ENCODE measurements around the gene TTC12. TPM values are rescaled to one million over a fixed set of nuclear protein-coding genes. Genes with fewer than 3 reads are reported as not detected.

The TTC12 gene
- total RNA-seq, 2 donors from 2014 or later = 19.5 to 26.7 TPM

DNA sequence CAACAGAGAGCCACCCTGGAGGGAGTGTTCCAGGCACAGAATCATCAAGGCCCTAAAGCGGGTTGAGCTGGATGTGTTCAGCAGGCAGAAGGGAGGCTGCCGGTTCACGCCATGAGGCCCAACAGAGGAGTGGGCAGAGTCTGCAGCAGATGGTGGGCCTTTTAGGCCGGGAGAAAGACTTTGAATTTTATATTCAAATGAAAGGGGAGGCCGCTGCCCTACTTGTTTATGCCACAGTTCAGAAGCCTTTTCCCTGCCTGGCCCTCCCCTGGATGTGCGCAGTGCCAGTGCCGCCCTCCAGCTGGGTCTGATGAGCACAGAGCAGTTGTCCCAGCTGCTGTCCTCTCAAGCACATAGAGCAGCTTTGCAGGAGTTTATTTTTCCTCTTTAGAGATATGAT lies 46.9 kb upstream of the TTC12 start:
- TF ChIP-seq, protein P1, sequence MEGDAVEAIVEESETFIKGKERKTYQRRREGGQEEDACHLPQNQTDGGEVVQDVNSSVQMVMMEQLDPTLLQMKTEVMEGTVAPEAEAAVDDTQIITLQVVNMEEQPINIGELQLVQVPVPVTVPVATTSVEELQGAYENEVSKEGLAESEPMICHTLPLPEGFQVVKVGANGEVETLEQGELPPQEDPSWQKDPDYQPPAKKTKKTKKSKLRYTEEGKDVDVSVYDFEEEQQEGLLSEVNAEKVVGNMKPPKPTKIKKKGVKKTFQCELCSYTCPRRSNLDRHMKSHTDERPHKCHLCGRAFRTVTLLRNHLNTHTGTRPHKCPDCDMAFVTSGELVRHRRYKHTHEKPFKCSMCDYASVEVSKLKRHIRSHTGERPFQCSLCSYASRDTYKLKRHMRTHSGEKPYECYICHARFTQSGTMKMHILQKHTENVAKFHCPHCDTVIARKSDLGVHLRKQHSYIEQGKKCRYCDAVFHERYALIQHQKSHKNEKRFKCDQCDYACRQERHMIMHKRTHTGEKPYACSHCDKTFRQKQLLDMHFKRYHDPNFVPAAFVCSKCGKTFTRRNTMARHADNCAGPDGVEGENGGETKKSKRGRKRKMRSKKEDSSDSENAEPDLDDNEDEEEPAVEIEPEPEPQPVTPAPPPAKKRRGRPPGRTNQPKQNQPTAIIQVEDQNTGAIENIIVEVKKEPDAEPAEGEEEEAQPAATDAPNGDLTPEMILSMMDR (conservative IDR thresholded peaks at IDR 0.05) = no peak
- WGBS, 2 experiments (ENCODE audit: insufficient coverage in 1 of 2, insufficient read length in 1 of 2) = 87 to 93% methylated on average over 7 of the region's 7 CpGs
- no peak overlapping the region for H3K4me3 Mint-ChIP-seq

DNA sequence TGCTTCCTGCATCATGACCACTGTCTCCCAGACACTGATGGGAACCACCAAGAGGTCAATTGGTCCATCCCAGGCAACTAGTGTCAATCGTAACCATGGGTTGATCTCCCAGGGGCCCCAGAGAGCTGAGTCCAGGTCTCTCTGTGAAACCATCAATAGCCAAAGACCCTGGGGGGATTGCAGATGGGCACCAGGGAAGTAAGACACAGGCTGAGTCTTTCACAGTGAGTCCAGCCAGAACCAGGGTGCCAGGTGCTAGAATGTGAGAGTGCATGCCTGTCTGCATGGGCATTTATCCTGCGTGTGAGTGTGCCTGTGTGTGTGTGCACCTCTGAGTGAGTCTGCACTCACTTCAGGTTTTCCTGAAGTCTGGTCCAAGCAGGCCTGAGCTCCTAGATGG lies 45.3 kb upstream of the TTC12 start:
- no peak overlapping the region for H3K27ac ChIP-seq (ENCODE audit: low read depth, low read length)
- 86 to 93% methylated on average over 1 to 2 of the region's 2 CpGs for WGBS, 2 experiments (ENCODE audit: insufficient coverage in 1 of 2, insufficient read length in 1 of 2)
- Mint-ChIP-seq H3K9me3 (no peaks in the 10 kb centered on the region), H3K27ac (no peak overlapping the region), H3K4me1 (peaks cover 20% of the 10 kb centered on the region), H3K27me3 (ENCODE audit: insufficient read depth) (peaks cover 17% of the 10 kb centered on the region), H3K4me3 (no peak overlapping the region), H3K36me3 (ENCODE audit: low read depth) (no peaks in the 10 kb centered on the region)
- peaks cover 7% of the 10 kb centered on the region for H3K4me1 ChIP-seq (ENCODE audit: control insufficient read depth, insufficient read depth, low read length)
- no peaks in the 10 kb centered on the region for H3K9me3 ChIP-seq (ENCODE audit: control insufficient read depth, low read length)
- H3K9ac ChIP-seq (ENCODE audit: extremely low read depth, low read length, poor library complexity, severe bottlenecking) = no peak overlapping the region
- H3K36me3 ChIP-seq (ENCODE audit: control insufficient read depth, insufficient read depth, low read length) = no peaks in the 10 kb centered on the region
- DNase-seq = no peak
- no peak overlapping the region for H3K4me3 ChIP-seq (ENCODE audit: low read length)
- TF ChIP-seq, protein P1 (conservative IDR thresholded peaks at IDR 0.05) = no peak
- no peaks in the 10 kb centered on the region for H3K27me3 ChIP-seq (ENCODE audit: control insufficient read depth, insufficient read depth, low read length, poor library complexity, severe bottlenecking)

More for the DNA sequence above, 46.9 kb upstream of the TTC12 start:
- Mint-ChIP-seq H3K27ac (no peak overlapping the region), H3K27me3 (ENCODE audit: insufficient read depth) (peaks cover 17% of the 10 kb centered on the region), H3K9me3 (no peaks in the 10 kb centered on the region), H3K4me1 (peaks cover 10% of the 10 kb centered on the region), H3K36me3 (ENCODE audit: low read depth) (no peaks in the 10 kb centered on the region)
- no peaks in the 10 kb centered on the region for H3K27me3 ChIP-seq (ENCODE audit: control insufficient read depth, insufficient read depth, low read length, poor library complexity, severe bottlenecking)
- no peaks in the 10 kb centered on the region for H3K9me3 ChIP-seq (ENCODE audit: control insufficient read depth, low read length)
- H3K4me3 ChIP-seq (ENCODE audit: low read length) = no peak overlapping the region
- no peak overlapping the region for H3K27ac ChIP-seq (ENCODE audit: low read depth, low read length)
- H3K4me1 ChIP-seq (ENCODE audit: control insufficient read depth, insufficient read depth, low read length) = no peaks in the 10 kb centered on the region
- no peaks in the 10 kb centered on the region for H3K36me3 ChIP-seq (ENCODE audit: control insufficient read depth, insufficient read depth, low read length)
- no peak overlapping the region for H3K9ac ChIP-seq (ENCODE audit: extremely low read depth, low read length, poor library complexity, severe bottlenecking)
- no peak for DNase-seq

DNA sequence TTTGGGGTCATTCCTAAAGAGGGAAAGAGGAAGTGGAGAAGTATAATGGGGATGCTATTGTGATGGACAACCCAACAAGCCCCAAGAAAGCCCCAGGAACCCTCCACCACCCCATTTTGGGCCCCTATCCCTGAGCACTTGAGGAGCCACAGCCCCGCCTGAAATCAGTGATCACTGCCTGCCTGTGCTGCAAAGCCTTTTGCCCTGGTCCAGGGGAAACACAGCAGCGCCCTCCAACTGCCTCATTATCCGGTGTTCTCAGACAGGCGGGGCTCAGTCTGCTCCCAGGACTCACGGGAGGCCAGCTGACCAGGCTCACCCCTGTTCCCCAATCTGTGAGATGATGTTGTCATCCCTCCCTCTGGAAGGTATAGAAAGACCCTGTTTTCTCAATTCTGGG lies 44.7 kb upstream of the TTC12 start:
- no peaks in the 10 kb centered on the region for H3K9me3 ChIP-seq (ENCODE audit: control insufficient read depth, low read length)
- H3K36me3 ChIP-seq (ENCODE audit: control insufficient read depth, insufficient read depth, low read length) = no peaks in the 10 kb centered on the region
- H3K27me3 ChIP-seq (ENCODE audit: control insufficient read depth, insufficient read depth, low read length, poor library complexity, severe bottlenecking) = no peaks in the 10 kb centered on the region
- peaks cover 24% of the 10 kb centered on the region for H3K4me1 Mint-ChIP-seq
- H3K27ac Mint-ChIP-seq = no peak overlapping the region
- no peak for DNase-seq
- no peak overlapping the region for H3K4me3 Mint-ChIP-seq
- H3K27ac ChIP-seq (ENCODE audit: low read depth, low read length) = no peak overlapping the region
- H3K27me3 Mint-ChIP-seq (ENCODE audit: insufficient read depth) = peaks cover 17% of the 10 kb centered on the region
- no peaks in the 10 kb centered on the region for H3K9me3 Mint-ChIP-seq
- WGBS, 2 experiments (ENCODE audit: insufficient coverage in 1 of 2, insufficient read length in 1 of 2) = 89 to 90% methylated on average over 4 to 5 of the region's 5 CpGs
- no peak overlapping the region for H3K9ac ChIP-seq (ENCODE audit: extremely low read depth, low read length, poor library complexity, severe bottlenecking)
- H3K4me3 ChIP-seq (ENCODE audit: low read length) = no peak overlapping the region
- no peaks in the 10 kb centered on the region for H3K36me3 Mint-ChIP-seq (ENCODE audit: low read depth)
- TF ChIP-seq, protein P1 (conservative IDR thresholded peaks at IDR 0.05) = no peak
- peaks cover 11% of the 10 kb centered on the region for H3K4me1 ChIP-seq (ENCODE audit: control insufficient read depth, insufficient read depth, low read length)

Measured in endodermal cell (in vitro differentiated cells).